Heart left ventricle (tissue), 13 donors: ENCODE results near the gene C13orf46.

Experiments used
- CTCF ChIP-seq, 12 donors: fragments of 200-600 bp; sonication (generic) in 4 of 12; IDR thresholded peaks; one replicate each; pipeline versions ENCODE4 v1.5.0 to v1.8.0; 2018 to 2022; ENCODE audit warnings: antibody characterized with exemption in 12 of 12, mild to moderate bottlenecking in 5 of 12
- POLR2A ChIP-seq, 2 donors: fragments of 450-650 bp; IDR thresholded peaks; one replicate each; pipeline ENCODE4 v1.6.1; 2017; ENCODE audit warnings: antibody characterized with exemption in 2 of 2, mild to moderate bottlenecking in 2 of 2, moderate library complexity in 2 of 2
- donor health status: ischemic (EF 13 %, LVEDD 7.1; RV severe dilation, severe dysfunction).
- donor health status: DM: no; HTN: yes; CAD: no.
- donor health status: DM: no; HTN: no; CAD: no.
- donor health status: ischemic (EF 25% LVEDD 6.9; RV normal size, moderate dysfunction).
- donor health status: ischemic (EF 25% LVEDD 5.7; RV mildly dilated, moderate dysfunction).
- donor health status: ischemic (EF 35%, LVEDD 5.7; RV mildly dilated, moderate dysfunction).
- donor health status: nonischemic (EF 11% LVEDD 7.7; RV severe dilation, severe dysfunction).
- donor health status: DM: yes; HTN: yes; CAD: no.
- donor health status: PGD.
- donor health status: ischemic (EF 29% LVEDD 5.4; RV normal size, mild dysfunction).
- donor health status: nonischemic (EF 23%, LVEDD 6.1; RV moderate dilation, normal function).

DNA sequence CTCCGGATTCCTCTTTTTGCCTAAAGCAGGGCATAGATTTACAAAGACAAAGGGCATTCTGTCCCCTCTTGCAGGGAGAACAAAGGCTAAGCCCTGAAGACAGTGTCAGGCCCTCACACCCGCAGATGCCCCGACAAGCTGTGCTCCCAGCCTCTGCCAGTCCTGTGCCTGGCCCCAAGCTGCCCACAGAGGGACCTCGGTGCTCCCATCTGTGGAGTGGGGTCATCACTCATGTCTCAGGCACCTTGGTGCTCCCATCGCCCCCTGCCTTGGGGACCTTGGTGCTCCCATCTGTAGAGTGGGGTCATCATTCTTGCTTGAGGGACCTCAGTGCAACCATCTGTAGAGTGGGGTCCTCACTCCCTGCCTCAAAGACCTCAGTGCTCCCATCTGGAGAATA, 24.3 kb downstream of the C13orf46 start:
- TF ChIP-seq CTCF (IDR thresholded peaks at IDR 0.05) (no peak), POLR2A (IDR thresholded peaks at IDR 0.05) (no peak)
